PC-9 (cell line): ENCODE data around the gene ZNF552. TPM values are rescaled to one million over a fixed set of nuclear protein-coding genes. Genes with fewer than 3 reads are reported as not detected.
"Not testable (repeated sequence)": the region's sequence is repeated elsewhere in the genome, so short reads cannot be mapped to it uniquely, and the experiment has no call there.

ENCODE experiments used
- BruUV-seq: library from RNA; stranded (reverse); fragments of 400-500 nt; replicated peaks from 2 replicates; lab custom pipeline; 2021; lab: Mats Ljungman, UMichigan
- CTCF ChIA-PET: fragments of 300-600 bp; sonication (Branson Sonifier 250); formaldehyde crosslinking; loops from one replicate; lab custom pipeline; 2022; ENCODE audit warnings: antibody characterized with exemption; lab: Charles Lee
- POLR2A ChIA-PET: fragments of 300-600 bp; sonication (Branson Sonifier 250); formaldehyde crosslinking; loops from one replicate; lab custom pipeline; 2022; ENCODE audit warnings: antibody characterized with exemption; ENCODE audit not compliant: unreplicated experiment; lab: Charles Lee
- DNase-seq, 2 experiments: peaks; one replicate each; pipeline versions ENCODE4 v3.0.0 to v3.0.0-alpha.2; 2015 to 2022; ENCODE audit warnings: mixed read lengths in 1 of 2
- H2AFZ ChIP-seq: fragments of 200-600 bp; sonication (generic); 2 replicates; pipeline ENCODE4 v1.8.1; 2017; ENCODE audit warnings: antibody characterized with exemption
- H3F3A ChIP-seq: fragments of 200-600 bp; sonication (generic); 2 replicates; pipeline ENCODE4 v1.8.1; 2017; ENCODE audit warnings: antibody characterized with exemption, mild to moderate bottlenecking, low read depth; ENCODE audit not compliant: insufficient read depth
- H3K27ac ChIP-seq: fragments of 200-600 bp; sonication (generic); 2 replicates; pipeline ENCODE4 v1.6.1; 2016; ENCODE audit warnings: mixed run types
- H3K27me3 ChIP-seq: fragments of 200-600 bp; sonication (generic); 2 replicates; pipeline ENCODE4 v1.6.1; 2016; ENCODE audit warnings: low read depth, mixed run types; ENCODE audit not compliant: insufficient read depth
- H3K36me3 ChIP-seq: fragments of 200-600 bp; sonication (generic); 2 replicates; pipeline ENCODE4 v1.6.1; 2016; ENCODE audit warnings: low read depth, mixed run types
- H3K4me1 ChIP-seq: fragments of 200-600 bp; sonication (generic); replicated peaks from 2 replicates; pipeline ENCODE4 v1.6.1; 2016; ENCODE audit warnings: mixed run types; ENCODE audit not compliant: insufficient read depth
- H3K4me2 ChIP-seq: fragments of 200-600 bp; sonication (generic); 2 replicates; pipeline ENCODE4 v1.6.1; 2017; ENCODE audit warnings: mixed run types
- H3K4me3 ChIP-seq: fragments of 200-600 bp; sonication (generic); 2 replicates; pipeline ENCODE4 v1.6.1; 2016; ENCODE audit warnings: mixed run types
- H3K79me2 ChIP-seq: fragments of 200-600 bp; sonication (generic); 2 replicates; pipeline ENCODE4 v1.6.1; 2017; ENCODE audit warnings: low read depth, mixed run types
- H3K9me2 ChIP-seq: fragments of 200-600 bp; sonication (generic); 2 replicates; pipeline ENCODE4 v1.8.1; 2017; ENCODE audit warnings: mild to moderate bottlenecking; ENCODE audit not compliant: insufficient read depth
- H3K9me3 ChIP-seq: fragments of 200-600 bp; sonication (generic); 2 replicates; pipeline ENCODE4 v1.8.1; 2016; ENCODE audit warnings: low read depth; ENCODE audit not compliant: insufficient read depth
- H4K20me1 ChIP-seq: fragments of 200-600 bp; sonication (generic); 2 replicates; pipeline ENCODE4 v1.8.1; 2017; ENCODE audit not compliant: insufficient read depth
- CTCF ChIP-seq: fragments of 200-600 bp; sonication (generic); conservative IDR thresholded peaks from 2 replicates; pipeline ENCODE4 v1.6.1; 2017; ENCODE audit warnings: mixed run types, antibody characterized with exemption, mild to moderate bottlenecking, moderate library complexity
- EZH2 ChIP-seq: fragments of 200-600 bp; sonication (generic); IDR thresholded peaks from 2 replicates; pipeline ENCODE4 v1.8.0; 2017; ENCODE audit warnings: antibody characterized with exemption, low read depth
- intact Hi-C: fragments of 100-400 bp; cut with micrococcal nuclease; formaldehyde crosslinking; loops from one replicate; pipeline ENCODE4 v1.10.0; 2022; ENCODE audit not compliant: unreplicated experiment
- total RNA-seq: library from RNA; stranded (reverse); gene quantifications from 2 replicates; pipeline ENCODE4 v1.2.3, GENCODE V29; 2021

Gene ZNF552
- total RNA-seq, 1 experiment from 2014 or later, result 14.3 TPM

DNA sequence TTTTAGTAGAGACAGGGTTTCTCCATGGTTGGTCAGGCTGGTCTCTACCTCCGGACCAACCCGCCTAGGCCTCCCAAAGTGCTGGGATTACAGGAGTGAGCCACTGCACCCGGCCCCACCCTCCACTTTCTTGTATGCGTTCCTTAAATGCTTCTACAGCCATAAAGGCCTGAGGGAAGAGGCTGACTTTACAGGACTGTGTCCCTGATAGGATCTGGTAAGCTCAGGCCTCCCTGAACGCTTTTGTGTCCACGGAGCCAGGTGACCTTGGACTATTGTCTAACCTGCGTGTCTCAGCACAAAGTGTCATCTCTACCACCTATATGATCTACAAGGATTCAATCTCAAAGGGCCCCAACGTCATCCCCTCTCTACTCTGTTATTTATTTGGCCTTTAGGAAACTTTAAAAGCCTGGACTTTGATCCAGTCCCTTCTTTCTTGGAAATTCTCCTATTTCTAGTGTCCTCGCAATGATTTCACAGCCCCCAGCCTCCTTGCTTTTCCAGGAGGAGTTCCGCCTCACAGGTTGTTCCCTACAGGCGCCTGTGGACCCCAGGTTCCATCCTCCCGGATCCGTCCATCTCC, 701 bp downstream of the ZNF552 start:
- intact Hi-C loops, result loop anchor here (1.0 to 2.0 kb wide), 3 partner anchors 10 to 67 kb away; partner anchors contain the start of gene ZNF776
- no peaks in the 10 kb centered on the region; the same call in 1 of the 2 replicates for H4K20me1 ChIP-seq
- H3K4me1 ChIP-seq, result peaks cover 21% of the 10 kb centered on the region
- no peaks in the 10 kb centered on the region for H3K9me3 ChIP-seq
- no peaks in the 10 kb centered on the region for H3K9me2 ChIP-seq
- TF ChIP-seq EZH2 (no peak), CTCF (no peak)
- H2AFZ ChIP-seq, result peak overlapping the region; percentile 89
- DNase-seq, result peak; percentile 45 to 77
- H3K36me3 ChIP-seq, result peaks cover 25% of the 10 kb centered on the region; the same call in 1 of the 2 replicates
- peak overlapping the region; percentile 92 for H3K4me2 ChIP-seq
- POLR2A ChIA-PET, result interaction anchor here (1.2 kb wide), 1 partner anchor 10 kb away, joined by 28 read pairs; no protein-coding TSS in a partner anchor
- peaks cover 4% of the 10 kb centered on the region; the same call in 1 of the 2 replicates for H3F3A ChIP-seq
- peak overlapping the region; percentile 42 for H3K27ac ChIP-seq
- CTCF ChIA-PET, result no interaction called here
- peaks cover 12% of the 10 kb centered on the region for H3K79me2 ChIP-seq
- H3K27me3 ChIP-seq, result no peaks in the 10 kb centered on the region
- BruUV-seq, result no TSS peak
- H3K4me3 ChIP-seq, result peak overlapping the region; percentile 80

- H3K27ac ChIP-seq, CTCF ChIA-PET, H4K20me1 ChIP-seq, BruUV-seq, H3K27me3 ChIP-seq, H3F3A ChIP-seq, H3K9me2 ChIP-seq, intact Hi-C loops, DNase-seq, H2AFZ ChIP-seq, H3K9me3 ChIP-seq: not testable (repeated sequence)
- Histone ChIP-seq H3K4me2 (peak overlapping the region; percentile 92), H3K4me1 (peaks cover 14% of the 10 kb centered on the region), H3K79me2 (peaks cover 12% of the 10 kb centered on the region), H3K4me3 (peak overlapping the region; percentile 80; the same call in 1 of the 2 replicates), H3K36me3 (peaks cover 28% of the 10 kb centered on the region; the same call in 1 of the 2 replicates)
- POLR2A ChIA-PET, result interaction anchor here (1.2 kb wide), 1 partner anchor 44 kb away, joined by 11 read pairs; the partner anchor contains the start of gene ZNF586
Measured at GRCh38 chr19:57812975-57813820, 1.5 kb downstream of the ZNF552 start.

GRCh38 chr19:57812226-57812625, 2.5 kb downstream of the ZNF552 start:
- Histone ChIP-seq H4K20me1 (no peaks in the 10 kb centered on the region; the same call in 1 of the 2 replicates), H3K27ac (no peak overlapping the region), H3K4me2 (no peak overlapping the region), H3K9me3 (no peaks in the 10 kb centered on the region), H3K4me1 (peaks cover 14% of the 10 kb centered on the region), H2AFZ (no peak overlapping the region), H3K79me2 (peaks cover 12% of the 10 kb centered on the region), H3K9me2 (no peaks in the 10 kb centered on the region), H3K36me3 (peaks cover 35% of the 10 kb centered on the region; the same call in 1 of the 2 replicates), H3F3A (no peaks in the 10 kb centered on the region; the same call in 1 of the 2 replicates), H3K4me3 (no peak overlapping the region), H3K27me3 (no peaks in the 10 kb centered on the region)
- POLR2A ChIA-PET, result interaction anchor here (1.2 kb wide), 1 partner anchor 43 kb away, joined by 11 read pairs; the partner anchor contains the start of gene ZNF586
- no TSS peak for BruUV-seq
- DNase-seq, result no peak
- TF ChIP-seq CTCF (no peak), EZH2 (no peak)
- CTCF ChIA-PET, result no interaction called here
- intact Hi-C loops, result no loop called here

GRCh38 chr19:57810410-57811295, 4.1 kb downstream of the ZNF552 start:
- H3K4me2 ChIP-seq, H3K27ac ChIP-seq, H2AFZ ChIP-seq, H3K4me3 ChIP-seq, H4K20me1 ChIP-seq, H3F3A ChIP-seq, DNase-seq, CTCF ChIA-PET, intact Hi-C loops, H3K9me2 ChIP-seq, H3K27me3 ChIP-seq, POLR2A ChIA-PET, BruUV-seq, H3K9me3 ChIP-seq: not testable (repeated sequence)
- H3K4me1 ChIP-seq, result peaks cover 16% of the 10 kb centered on the region
- peaks cover 35% of the 10 kb centered on the region; the same call in 1 of the 2 replicates for H3K36me3 ChIP-seq
- H3K79me2 ChIP-seq, result peaks cover 22% of the 10 kb centered on the region
